SKM-1 (cell line): ENCODE results near the gene SCNN1A.

ENCODE experiments used
- DNase-seq: peaks from one replicate; lab custom pipeline; 2025; ENCODE audit not compliant: unreplicated experiment; lab: John Stamatoyannopoulos, UW

SCNN1A gene

DNA sequence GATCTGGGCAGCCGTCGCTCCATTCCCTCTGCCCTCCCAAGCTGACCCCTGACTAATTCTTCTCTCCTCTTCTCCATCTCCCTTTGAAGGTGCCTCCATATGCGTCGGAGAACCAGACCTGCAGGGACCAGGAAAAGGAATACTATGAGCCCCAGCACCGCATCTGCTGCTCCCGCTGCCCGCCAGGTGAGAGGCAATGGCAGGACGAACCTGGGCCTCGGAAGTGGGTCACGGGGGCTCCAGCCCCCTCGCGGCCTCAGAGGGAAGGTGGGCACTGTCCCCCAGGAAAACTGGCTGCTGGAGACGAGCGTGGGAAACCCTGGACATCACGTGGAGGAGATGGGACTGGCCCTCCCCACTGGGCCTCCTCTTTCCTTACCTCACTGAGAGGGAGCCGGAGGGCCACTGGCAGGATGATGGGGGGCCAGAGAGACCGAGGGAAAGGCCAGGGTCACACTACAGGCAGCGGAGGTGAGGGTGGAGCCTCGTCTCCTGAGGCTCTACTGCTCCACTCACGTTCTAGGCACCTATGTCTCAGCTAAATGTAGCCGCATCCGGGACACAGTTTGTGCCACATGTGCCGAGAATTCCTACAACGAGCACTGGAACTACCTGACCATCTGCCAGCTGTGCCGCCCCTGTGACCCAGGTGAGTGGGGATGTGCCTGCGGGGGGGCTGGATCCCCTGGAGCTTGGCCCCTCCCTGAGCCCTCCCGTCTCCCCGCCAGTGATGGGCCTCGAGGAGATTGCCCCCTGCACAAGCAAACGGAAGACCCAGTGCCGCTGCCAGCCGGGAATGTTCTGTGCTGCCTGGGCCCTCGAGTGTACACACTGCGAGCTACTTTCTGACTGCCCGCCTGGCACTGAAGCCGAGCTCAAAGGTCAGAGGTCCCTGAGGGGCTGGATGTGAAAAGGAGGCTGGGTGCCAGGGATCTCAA lies 9.4 kb upstream of the SCNN1A start:
- DNase-seq = no peak

DNA sequence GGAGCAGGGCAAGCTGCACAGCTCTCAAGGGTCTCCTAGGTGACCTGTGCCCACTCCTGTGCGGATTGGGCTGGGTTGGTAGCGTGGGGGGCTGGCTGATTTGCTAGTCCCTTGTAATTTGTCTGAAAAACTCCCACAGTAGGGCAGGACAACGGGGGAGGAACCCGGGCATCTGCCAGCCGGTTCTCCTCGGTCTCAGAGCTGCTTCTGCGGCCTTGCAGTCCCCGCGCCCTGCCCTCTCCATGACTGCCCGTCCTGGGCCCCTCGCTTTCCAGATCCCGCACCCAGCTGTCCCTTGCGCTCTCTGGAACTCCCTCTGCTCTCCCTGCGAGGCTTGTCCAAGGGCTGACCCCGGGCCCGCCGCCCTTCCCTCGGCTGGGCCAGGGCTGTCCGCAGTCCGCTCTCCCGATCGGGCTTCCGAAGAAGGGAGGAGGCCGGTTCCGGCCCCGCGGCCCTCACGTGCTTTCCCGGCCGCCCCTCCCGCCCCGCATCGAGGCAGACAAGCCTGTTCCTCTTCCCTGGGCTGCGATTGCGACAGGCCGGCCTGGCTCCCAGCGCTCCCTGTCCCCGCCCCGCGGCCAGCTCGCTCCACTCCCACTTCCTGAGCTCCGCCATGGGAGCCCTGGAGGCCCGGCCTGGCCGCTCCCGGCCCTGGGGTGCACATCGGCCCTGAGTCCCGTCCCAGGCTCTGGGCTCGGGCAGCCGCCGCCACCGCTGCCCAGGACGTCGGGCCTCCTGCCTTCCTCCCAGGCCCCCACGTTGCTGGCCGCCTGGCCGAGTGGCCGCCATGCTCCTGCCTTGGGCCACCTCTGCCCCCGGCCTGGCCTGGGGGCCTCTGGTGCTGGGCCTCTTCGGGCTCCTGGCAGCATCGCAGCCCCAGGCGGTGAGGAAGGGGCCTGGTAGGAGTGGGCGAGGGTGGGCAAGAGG lies 8.5 kb upstream of the SCNN1A start, which contains the start of gene LTBR:
LTBR (plus strand) TSS at position 591 of the 927 bp plus-strand sequence; CDS start at position 788, 197 bp downstream.
- peak; percentile 29 for DNase-seq

DNA sequence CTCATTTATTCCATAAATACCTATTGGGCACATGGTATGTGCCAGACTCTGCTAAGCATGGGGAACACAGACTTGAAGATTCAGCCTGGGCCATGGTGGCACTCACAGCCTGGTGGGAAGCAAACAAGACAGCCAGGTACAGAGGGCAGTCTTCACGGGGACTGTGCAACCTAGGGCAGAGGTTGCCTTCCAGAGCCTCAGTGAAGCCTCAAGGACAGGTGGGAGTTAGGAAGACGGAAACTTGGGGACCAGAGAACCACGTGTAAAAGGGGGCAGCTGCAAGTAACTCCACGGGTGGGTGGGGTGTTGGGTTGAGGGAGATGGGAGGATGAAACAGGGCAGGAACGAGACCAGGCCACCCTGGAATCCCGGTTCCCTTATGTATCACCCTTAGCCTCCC lies 7.6 kb upstream of the SCNN1A start:
- DNase-seq = no peak

DNA sequence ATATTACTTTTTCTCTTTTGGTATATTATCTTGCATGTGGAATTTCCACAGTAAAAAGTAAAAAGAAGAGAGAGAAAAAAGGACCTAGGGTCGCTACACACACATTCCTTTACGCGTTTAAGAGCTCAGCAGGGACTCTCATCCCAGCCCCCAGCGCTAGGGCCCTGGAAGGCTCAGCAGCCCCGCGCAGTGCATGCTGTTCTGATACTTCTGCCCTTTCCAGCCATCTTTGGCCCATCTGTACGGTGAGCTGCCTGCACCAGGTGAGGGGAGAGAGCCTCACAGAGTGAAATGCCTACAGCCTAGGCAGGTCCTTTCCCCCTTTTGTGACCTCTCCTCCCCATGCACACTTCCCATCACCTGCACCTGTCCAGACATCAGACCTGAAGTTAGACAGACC lies 7.0 kb upstream of the SCNN1A start:
- DNase-seq = no peak

DNA sequence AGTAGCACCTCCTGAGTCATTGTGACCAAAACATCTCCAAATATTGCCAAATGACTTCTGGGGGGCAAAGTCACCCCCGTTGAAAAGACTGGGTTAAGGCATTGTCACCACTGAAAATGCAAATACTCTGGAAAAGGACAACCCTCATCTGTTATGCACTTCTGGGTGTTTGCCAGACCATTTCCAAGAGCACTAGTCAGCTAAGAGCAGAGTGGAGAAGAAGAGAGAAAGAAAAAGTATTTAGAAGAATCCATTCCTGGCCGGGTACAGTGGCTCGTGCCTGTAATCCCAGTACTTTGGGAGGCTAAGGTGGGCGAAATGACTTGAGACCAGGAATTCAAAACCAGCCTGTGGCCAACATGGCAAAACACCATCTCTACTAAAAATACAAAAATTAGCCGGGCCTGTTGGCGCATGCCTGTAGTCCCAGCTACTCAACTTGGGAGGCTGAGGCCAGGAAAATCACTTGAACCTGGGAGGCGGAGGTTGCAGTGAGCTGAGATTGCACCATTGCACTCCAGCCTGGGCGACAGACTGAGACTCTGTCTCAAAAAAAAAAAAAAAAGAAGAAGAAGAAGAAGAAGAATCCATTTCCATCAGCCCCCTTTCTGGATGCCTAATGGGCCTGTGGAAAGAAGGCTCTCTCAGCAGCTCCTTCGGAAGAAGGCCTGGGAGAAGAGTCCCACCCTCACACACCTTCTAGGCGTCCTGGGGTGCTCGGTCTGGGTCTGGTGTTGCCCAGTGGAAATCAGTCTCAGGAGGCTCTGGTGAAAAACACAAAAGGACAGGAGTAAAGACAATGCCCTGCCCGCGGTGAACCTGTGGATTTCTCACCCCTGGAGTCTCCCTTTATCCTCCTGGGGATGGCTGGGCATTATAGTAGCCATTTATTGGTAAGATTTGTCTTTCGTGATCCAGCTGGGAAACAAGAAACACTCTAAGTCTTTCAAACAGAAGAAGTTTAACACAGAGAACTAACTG lies 5.1 kb upstream of the SCNN1A start:
- no peak for DNase-seq

DNA sequence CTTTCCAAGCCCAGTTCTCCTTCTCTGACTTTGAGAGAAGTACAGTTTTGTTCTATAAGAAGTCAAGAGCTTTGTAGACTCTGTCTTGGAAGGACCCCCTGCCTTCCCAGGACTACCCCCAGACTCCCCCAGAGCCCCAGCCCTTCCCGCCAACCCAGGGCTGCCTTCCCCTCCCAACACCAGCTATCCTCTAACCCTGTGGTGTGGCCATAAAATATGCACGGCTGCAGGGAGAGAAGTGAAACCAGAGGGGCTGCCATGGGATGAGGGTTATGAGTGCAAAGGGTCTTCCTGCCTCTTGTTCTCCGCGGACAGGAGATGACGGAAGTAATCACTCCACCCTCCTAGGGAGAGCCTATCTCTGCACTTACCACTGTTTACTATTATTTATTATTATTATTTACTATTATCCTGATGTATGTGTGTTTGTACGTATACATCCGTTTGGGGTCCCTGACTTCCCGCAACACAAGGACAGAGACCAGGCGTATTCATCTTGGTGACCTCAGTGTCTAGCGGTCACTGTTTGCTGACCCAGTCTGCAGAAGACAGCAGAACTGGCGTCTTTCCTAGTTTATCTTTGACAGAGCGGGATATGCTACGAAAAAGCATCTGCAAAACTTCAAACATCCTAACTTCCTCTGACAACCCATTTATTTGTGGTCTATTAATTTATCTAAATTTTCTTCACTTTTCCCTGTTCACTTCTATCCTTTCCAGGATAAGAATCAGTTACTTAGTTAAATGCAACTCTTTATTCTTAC lies 3.5 kb upstream of the SCNN1A start:
- DNase-seq = no peak

DNA sequence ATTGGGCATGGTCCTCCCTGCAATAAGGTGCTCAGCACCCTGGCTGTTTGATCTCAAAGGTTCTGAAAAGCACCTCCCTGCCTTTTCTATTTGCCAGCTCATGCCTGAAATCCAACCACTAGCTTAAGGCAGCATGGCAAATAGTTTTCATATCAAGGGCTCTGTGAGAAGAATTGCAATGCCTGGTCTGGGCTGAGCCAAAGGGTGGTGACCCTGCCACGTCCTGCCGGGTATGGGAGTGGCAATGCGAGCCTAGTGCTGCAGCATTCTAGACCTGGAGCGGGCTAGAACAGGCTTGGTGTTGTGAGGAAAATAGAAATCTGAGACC lies 2.3 kb upstream of the SCNN1A start:
- no peak for DNase-seq

DNA sequence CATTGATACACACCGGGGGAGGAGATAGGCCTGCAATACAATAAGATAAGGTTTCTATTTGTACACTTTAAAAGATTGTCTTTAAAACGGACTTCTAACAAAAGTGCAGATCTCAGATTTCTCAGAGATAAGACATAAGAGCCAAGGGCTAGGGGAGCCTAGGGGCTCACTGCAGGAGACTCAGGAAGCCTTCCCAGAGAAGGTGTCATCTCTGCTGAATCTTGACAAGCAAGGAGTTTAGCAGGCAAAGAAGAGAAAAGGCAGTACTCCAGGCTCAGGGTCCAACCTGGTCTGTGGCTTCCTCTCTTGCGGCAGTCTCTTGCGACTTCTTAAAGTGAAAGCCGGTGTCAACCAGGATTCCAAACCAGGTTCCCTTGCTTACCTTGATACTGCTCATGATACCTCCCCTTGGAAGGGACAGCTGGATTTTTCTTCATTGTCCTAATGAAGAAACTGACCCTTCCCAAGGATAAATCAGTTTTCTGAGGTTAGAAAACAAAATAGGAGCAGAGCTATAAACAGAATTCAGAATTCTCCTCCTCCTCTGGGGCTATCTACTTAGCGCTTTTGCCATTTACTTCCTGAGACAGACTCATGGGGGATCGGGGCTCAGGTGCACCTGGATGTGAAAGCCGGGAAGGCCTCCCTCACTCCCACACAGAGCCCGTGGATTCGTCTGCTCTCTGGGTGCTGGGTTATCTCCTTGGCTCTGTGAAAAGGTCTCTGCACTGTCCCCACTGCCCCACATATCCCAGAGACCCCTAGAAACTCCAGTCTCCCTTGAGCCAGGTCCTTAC lies 1.7 kb upstream of the SCNN1A start:
- DNase-seq = no peak

DNA sequence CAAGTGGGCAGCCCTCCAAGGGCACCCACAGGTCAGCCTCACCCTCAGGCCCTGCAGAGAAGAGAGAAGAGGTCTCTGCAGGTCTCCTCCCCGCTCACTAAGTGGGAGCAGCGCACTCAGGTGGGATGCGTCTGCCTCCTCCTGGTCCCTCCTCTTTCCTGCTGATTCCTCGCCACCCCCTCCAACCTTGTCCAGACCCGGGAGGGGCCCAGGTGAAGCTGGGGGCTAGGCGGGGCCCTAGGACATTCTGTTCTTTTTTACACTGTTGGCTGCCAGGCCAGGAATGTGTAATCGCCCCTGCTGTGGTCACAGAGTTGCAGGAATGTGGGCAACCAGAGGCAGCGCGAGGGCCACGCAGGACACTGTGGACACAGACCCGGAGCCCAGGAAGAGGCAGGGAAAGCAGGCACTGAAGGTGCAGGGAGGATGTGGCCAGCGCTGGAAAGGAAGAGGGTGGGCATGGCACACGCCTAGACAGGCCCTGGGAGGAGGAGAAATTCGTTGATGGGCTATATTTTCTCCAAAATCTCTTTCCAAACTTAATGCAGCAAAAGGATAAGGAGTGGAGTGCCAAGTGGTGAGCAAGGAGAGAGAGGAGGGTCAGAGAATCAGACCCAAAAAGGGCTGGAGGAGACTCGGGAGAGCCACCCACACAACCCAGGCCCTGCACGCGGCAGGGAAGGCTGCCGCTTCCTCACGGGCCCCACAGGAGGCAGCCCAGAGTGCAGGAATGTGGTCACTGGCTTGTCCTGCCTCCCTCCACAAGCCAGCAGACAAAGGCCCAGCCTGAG lies 911 bp upstream of the SCNN1A start:
- DNase-seq = no peak

DNA sequence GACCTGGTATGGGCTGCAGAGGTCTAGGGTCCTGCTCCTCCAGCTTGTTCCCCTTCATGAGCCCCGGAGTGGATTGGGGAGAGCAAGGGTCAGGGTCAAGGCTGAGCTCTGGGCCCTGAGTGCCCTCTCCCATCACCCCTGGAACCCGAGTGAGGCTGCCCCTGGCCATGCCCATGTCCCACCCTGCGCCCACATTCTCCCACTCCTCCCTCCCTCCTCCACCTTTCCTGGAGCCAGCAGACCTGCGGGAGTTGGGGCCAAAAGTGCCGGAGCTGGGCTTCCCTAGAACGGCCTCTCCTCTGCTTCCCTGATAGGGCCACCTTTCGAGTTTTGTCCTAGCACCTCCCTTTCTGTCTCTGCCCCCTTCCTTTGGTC lies 590 bp downstream of the SCNN1A start:
- DNase-seq = no peak

DNA sequence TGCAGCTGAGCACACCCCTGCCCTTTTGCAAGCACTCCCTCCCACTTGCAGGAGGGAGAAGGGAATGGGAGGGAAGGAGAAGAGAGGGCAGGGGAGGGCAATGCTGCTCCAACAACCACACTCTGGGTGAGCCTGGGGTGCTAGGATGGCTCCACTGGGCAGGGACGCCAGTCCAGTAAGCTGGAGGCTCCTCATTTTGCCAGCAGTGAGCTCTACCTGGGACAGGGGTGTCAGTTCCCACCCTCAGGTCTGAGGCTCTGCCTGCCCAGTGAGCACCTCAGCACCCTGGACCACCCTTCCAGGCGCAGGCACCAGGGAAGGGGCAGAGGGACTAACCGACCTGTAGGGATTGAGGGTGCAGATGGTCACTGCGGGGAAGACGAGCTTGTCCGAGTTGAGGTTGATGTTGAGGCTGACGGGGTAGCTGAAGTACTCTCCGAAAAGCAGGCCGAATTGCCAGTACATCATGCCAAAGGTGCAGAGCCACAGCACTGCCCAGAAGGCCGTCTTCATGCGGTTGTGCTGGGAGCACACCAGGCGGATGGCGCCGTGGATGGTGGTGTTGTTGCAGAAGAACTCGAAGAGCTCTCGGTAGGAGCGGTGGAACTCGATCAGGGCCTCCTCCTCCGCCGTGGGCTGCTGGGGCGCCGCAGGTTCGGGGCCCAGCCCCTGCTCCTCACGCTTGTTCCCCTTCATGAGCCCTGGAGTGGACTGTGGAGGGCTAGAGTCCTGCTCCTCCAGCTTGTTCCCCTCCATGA lies 1.2 kb downstream of the SCNN1A start:
- DNase-seq = no peak

DNA sequence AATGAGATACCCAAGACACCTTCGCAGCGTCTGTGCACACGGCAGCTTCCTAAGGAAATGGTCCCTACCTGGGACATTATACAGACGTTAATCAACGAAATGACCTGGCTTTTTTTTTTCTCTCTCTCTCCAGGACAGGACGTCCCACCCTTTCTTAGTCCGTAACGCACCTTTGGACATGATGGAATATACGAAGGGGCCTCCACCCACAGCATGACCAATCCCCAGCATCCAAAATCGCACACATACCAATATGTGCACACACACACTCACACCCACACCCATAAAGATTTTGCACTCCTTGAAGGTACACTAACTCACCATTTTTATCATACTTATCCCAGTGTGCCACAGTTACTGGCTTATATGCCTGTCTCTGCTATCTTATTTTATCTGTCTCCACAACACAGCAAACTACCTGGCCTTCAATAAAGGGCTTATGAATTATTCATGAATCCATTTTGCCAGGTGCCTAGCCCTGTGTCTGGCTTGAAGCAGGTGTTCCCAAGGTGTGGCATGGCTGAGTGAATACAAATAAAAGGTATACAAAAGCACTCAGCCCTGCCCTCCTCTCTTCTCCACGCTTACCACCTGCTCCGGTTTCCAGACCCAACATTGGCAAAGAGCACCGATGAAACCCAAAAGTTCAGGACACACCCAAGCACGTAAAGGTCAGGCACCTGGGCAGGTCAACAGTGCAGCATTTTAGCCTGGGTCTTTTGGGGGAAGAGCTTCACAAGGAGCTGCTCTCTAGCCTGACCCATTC lies 2.2 kb downstream of the SCNN1A start:
- DNase-seq = no peak

DNA sequence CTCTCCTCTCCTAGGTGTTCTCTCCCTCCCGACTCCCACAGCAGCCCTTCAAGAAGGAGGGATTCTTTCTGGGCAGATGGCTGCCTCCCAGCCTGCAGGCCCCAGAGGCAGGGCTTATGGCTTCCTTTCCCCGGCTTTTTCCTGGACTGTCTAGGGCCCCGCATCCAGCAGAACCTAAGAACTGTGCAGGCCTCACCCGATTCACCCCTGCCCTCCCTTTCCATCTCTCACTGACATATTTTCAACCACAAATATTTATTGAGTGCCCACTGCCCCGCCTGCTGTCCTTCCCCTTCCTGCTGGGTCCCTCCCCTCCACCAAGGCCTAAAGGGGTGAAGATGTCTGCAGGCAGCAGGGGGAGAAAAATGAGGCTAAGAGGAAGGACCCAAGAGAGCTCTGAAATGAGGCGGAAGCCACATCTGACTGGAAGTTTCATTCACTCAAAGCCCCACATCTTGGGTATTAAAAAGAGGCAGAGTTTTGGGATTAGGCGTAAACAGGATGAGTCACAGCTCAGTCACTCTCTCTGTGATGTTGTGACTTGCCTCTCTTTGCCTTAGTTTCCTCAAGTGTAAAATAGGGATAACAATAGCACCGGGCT lies 2.9 kb downstream of the SCNN1A start:
- no peak for DNase-seq

DNA sequence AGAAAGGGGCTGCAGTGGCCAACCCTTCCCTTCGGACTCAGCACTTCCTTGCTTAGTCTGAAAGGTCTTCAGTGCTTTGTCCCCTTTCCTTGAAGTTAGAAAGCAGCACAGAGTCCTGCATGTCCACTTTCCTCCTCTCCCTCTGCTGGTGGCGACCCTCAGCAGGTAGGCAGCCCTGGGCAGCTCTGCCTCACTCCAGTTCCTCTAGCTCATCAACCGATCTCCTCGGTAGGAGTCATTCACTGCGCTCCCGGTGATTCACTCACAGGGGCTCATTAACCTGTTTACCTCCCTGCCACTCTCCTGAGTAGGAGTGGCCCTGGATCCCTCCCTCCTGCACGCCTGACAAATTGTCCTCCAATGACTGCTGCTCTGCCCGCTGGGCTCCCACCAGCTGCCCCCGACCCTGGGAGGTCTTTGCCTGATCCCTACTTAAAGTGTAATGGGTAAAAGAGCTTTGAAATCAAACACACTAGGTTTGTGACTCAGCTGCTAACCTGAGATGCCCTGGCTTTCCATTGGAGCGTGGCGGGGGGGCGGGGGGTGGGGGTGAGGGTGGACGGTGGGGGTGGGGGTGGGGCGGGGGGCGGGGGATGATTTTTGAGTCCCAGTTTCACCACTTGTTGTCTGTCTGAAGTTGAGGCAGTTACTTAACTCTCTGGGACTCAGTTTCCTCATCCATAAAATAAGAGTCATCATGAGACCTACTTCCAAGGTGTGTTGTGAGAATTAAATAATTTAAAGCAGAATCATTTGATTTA lies 4.2 kb downstream of the SCNN1A start:
- DNase-seq = no peak

DNA sequence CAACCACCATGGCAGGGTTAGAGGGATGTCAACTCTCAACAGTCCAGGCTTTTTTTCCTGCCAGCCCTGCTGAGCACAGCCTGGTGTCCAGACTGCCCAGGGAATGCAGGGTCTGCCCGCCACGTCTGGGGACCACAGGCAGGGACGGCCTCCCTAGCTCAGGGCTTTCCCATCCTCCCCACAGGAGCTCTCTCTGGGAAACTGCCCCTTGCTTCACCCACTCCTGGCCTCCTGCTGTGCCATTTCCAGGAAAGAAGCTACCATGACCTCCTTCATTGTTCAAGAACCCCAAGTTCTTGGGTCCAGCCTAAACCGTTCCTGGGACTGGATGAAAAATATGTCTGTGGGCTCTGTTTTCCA lies 4.8 kb downstream of the SCNN1A start:
- DNase-seq = no peak
